ENCODE data around the gene HES5. TPM values are rescaled to one million over a fixed set of nuclear protein-coding genes. Genes with fewer than 3 reads are reported as not detected.

HES5 gene
- total and polyA plus RNA-seq, 2 of the 13 experiments (the other 11 are each of a cell fraction or from before 2014, with no cell fraction given), result not detected

DNA sequence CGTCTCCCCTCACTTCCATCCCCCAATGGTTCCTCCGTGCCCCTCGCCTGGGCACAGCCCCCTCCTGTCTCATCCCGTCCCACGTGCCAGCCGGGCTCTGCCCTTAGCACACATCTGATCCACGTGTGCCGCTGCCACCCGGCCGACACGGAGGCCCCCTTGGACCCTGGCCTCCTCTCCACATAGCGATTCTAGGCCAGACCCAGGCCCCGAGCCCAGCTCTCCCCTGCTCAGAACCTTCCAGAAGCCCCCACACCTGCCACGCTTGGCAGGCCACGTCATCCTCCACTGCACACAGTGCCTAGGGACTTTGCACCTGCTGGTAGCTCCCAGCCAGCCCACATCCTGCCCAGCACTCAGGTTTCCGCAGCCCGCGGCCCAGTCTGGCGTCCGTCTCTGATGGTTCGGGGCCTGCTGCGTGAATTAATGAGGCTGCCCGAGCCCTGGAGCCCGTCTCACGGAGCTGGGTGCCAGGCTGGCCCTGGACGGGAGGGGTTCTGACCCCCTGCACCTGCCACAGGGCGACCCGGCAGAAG lies 33.9 kb downstream of the HES5 start (continued):
- TF ChIP-seq ZFX (CRISPR knock-in tag; IDR thresholded peaks at IDR 0.05; ENCODE audit: low read depth), result peak; percentile 49; the same call in 1 of the 2 replicates
- TF ChIP-seq ZZZ3 (CRISPR knock-in tag; IDR thresholded peaks at IDR 0.05; ENCODE audit: borderline replicate concordance), result no peak
- TF ChIP-seq ZNF780A (CRISPR knock-in tag; IDR thresholded peaks at IDR 0.05), result 0 out of 2 replicates have a peak, but pooled peaks have one; percentile 48
- TF ChIP-seq, protein P1, sequence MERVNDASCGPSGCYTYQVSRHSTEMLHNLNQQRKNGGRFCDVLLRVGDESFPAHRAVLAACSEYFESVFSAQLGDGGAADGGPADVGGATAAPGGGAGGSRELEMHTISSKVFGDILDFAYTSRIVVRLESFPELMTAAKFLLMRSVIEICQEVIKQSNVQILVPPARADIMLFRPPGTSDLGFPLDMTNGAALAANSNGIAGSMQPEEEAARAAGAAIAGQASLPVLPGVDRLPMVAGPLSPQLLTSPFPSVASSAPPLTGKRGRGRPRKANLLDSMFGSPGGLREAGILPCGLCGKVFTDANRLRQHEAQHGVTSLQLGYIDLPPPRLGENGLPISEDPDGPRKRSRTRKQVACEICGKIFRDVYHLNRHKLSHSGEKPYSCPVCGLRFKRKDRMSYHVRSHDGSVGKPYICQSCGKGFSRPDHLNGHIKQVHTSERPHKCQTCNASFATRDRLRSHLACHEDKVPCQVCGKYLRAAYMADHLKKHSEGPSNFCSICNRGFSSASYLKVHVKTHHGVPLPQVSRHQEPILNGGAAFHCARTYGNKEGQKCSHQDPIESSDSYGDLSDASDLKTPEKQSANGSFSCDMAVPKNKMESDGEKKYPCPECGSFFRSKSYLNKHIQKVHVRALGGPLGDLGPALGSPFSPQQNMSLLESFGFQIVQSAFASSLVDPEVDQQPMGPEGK (CRISPR knock-in tag; IDR thresholded peaks at IDR 0.05), result 0 out of 2 replicates have a peak, but pooled peaks have one; percentile 15
- TF ChIP-seq SPEN (CRISPR knock-in tag; IDR thresholded peaks at IDR 0.05; ENCODE audit: low read depth), result peak; percentile 34; the same call in 1 of the 2 replicates
- peak; percentile 67; the same call in 1 of the 2 replicates for TF ChIP-seq ZFP37 (CRISPR knock-in tag; IDR thresholded peaks at IDR 0.05; ENCODE audit: borderline replicate concordance)
- no peak for TF ChIP-seq ZNF883 (CRISPR knock-in tag; IDR thresholded peaks at IDR 0.05; ENCODE audit: not compliant biosample characterization)
- TF ChIP-seq ZNF644 (CRISPR knock-in tag; IDR thresholded peaks at IDR 0.05; ENCODE audit: low read depth), result no peak
- no peak for TF ChIP-seq RFX5 (IDR thresholded peaks at IDR 0.05; ENCODE audit: low read depth, low read length)
- 0 out of 2 replicates have a peak, but pooled peaks have one; percentile 52 for TF ChIP-seq SIX4 (CRISPR knock-in tag; IDR thresholded peaks at IDR 0.05)
- peak; percentile 54 for TF ChIP-seq GABPB1 (CRISPR knock-in tag; IDR thresholded peaks at IDR 0.05)
- TF ChIP-seq, protein P2, sequence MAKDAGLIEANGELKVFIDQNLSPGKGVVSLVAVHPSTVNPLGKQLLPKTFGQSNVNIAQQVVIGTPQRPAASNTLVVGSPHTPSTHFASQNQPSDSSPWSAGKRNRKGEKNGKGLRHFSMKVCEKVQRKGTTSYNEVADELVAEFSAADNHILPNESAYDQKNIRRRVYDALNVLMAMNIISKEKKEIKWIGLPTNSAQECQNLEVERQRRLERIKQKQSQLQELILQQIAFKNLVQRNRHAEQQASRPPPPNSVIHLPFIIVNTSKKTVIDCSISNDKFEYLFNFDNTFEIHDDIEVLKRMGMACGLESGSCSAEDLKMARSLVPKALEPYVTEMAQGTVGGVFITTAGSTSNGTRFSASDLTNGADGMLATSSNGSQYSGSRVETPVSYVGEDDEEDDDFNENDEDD (CRISPR knock-in tag; IDR thresholded peaks at IDR 0.05; ENCODE audit: borderline replicate concordance), result peak; percentile 17; the same call in 1 of the 2 replicates
- TF ChIP-seq HNRNPLL (IDR thresholded peaks at IDR 0.05; ENCODE audit: low read depth, low read length, poor library complexity, severe bottlenecking), result peak; percentile 28
- TF ChIP-seq HNF4A (CRISPR knock-in tag; IDR thresholded peaks at IDR 0.05), result peak; percentile 69
- no peak for TF ChIP-seq RORA (CRISPR knock-in tag; IDR thresholded peaks at IDR 0.05)
- TF ChIP-seq, protein P3, sequence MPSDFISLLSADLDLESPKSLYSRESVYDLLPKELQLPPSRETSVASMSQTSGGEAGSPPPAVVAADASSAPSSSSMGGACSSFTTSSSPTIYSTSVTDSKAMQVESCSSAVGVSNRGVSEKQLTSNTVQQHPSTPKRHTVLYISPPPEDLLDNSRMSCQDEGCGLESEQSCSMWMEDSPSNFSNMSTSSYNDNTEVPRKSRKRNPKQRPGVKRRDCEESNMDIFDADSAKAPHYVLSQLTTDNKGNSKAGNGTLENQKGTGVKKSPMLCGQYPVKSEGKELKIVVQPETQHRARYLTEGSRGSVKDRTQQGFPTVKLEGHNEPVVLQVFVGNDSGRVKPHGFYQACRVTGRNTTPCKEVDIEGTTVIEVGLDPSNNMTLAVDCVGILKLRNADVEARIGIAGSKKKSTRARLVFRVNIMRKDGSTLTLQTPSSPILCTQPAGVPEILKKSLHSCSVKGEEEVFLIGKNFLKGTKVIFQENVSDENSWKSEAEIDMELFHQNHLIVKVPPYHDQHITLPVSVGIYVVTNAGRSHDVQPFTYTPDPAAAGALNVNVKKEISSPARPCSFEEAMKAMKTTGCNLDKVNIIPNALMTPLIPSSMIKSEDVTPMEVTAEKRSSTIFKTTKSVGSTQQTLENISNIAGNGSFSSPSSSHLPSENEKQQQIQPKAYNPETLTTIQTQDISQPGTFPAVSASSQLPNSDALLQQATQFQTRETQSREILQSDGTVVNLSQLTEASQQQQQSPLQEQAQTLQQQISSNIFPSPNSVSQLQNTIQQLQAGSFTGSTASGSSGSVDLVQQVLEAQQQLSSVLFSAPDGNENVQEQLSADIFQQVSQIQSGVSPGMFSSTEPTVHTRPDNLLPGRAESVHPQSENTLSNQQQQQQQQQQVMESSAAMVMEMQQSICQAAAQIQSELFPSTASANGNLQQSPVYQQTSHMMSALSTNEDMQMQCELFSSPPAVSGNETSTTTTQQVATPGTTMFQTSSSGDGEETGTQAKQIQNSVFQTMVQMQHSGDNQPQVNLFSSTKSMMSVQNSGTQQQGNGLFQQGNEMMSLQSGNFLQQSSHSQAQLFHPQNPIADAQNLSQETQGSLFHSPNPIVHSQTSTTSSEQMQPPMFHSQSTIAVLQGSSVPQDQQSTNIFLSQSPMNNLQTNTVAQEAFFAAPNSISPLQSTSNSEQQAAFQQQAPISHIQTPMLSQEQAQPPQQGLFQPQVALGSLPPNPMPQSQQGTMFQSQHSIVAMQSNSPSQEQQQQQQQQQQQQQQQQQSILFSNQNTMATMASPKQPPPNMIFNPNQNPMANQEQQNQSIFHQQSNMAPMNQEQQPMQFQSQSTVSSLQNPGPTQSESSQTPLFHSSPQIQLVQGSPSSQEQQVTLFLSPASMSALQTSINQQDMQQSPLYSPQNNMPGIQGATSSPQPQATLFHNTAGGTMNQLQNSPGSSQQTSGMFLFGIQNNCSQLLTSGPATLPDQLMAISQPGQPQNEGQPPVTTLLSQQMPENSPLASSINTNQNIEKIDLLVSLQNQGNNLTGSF (CRISPR knock-in tag; IDR thresholded peaks at IDR 0.05), result 0 out of 2 replicates have a peak, but pooled peaks have one; percentile 58
- TF ChIP-seq ATF7-NPFF (CRISPR knock-in tag; IDR thresholded peaks at IDR 0.05; ENCODE audit: low read depth), result no peak
- peak; percentile 49; the same call in 1 of the 2 replicates for TF ChIP-seq ETV5 (CRISPR knock-in tag; IDR thresholded peaks at IDR 0.05; ENCODE audit: borderline replicate concordance)
- peak; percentile 27; the same call in 1 of the 2 replicates for TF ChIP-seq TBX2 (CRISPR knock-in tag; IDR thresholded peaks at IDR 0.05; ENCODE audit: borderline replicate concordance)
- no peak for TF ChIP-seq ZNF556 (CRISPR knock-in tag; IDR thresholded peaks at IDR 0.05; ENCODE audit: borderline replicate concordance)
- TF ChIP-seq PCBP1 (IDR thresholded peaks at IDR 0.05; ENCODE audit: borderline replicate concordance, low read depth, low read length), result no peak
- TF ChIP-seq RBFOX2 (IDR thresholded peaks at IDR 0.05; ENCODE audit: low read depth, low read length), result peak; percentile 61

All from HepG2 (cell line).